ENCODE results near the gene ZDHHC17.
"Not testable (repeated sequence)": the region's sequence is repeated elsewhere in the genome, so short reads cannot be mapped to it uniquely, and the experiment has no call there.

ZDHHC17 gene

DNA sequence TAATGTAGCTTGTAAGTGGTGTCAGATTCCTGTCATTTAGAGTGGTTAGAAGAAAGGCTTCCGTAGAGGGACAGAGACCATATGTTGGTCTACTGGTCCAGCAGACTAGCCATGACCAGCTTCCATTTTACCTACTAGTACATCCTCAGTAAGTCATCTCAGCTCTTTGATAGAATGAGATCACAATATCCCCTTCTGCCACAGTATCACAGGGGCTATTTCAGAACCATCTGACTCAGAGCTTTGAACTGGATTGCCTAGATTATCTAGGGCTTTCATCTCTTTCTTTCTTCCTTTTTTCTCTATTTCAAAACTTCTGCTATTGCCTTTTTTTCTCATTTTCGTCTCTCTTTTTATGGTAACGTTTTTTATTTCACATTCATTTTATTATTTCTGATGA is 4.7 kb downstream of the ZDHHC17 start:
- DNase-seq = peak in 1 of 2 donors; percentile 6

GRCh38 chr12:76777765-76778216 is 13.9 kb downstream of the ZDHHC17 start:
- DNase-seq = peak; percentile 11 to 54

DNA sequence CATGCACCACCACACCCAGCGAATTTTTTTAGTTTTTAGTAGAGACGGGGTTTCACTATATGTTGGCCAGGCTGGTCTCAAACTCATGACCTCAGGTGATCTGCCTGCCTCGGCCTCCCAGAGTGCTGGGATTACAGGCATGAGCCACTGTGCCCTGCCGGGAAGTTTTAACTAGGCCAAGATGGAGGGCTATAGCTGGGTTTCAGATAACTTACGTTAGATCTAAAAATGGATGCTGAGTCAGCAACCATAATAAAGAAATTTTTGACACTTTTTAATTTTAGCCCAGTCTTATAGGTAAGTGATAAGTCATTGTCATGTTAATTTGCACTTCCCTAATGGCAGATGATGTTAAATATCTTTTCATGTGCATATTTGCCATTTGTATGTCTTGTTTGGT is 14.4 kb downstream of the ZDHHC17 start:
- no peak for DNase-seq

- DNase-seq = not testable (repeated sequence)
Measured at GRCh38 chr12:76779310-76779709, 15.4 kb downstream of the ZDHHC17 start.

DNA sequence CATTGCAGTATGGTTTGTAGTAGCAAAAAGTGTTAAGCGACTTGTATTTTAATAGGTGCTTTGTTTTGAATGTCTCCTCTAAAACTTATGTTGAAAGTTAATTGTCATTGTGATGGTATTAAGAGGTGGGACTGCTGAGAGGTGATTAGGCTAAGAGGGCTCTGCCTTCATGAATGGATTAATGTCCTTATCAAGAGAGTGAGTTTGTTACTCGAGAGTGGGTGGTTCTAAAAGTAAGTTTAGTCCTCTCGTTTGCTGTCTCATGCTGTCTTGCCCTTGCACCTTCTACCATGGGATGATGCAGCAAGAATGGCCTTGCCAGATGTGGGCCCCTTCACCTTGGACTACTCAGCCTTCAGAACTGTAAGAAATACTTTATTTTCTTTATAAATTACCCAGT is 17.4 kb downstream of the ZDHHC17 start:
- DNase-seq = no peak

GRCh38 chr12:76782526-76782925 is 18.6 kb downstream of the ZDHHC17 start:
- no peak for DNase-seq

DNA sequence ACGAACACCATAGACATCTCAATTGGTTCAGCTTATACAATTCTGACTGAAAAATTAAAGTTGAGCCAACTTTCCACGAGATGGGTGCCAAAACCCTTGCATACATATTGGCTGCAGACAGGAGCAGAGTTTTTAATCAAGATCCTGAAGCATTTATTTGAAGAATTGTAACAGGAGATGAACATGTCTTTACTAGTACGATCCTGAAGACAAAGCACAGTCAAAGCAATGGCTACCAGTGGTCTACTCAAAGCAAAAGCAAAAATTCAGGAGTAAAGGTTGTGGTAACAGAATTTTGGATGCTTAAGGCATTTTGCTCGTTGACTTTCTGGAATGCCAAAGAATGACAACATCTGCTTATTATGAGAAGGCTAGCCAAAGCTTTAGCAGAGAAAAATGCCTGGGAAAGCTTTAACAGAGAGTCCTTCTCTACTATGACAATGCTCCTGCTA is 20.7 kb downstream of the ZDHHC17 start:
- DNase-seq = no peak

- no peak for DNase-seq
Measured at GRCh38 chr12:76785407-76785806, 21.5 kb downstream of the ZDHHC17 start.

- no peak for DNase-seq
Measured at GRCh38 chr12:76786986-76787385, 23.1 kb downstream of the ZDHHC17 start.

- DNase-seq = no peak
Measured at GRCh38 chr12:76787689-76788088, 23.8 kb downstream of the ZDHHC17 start.

DNA sequence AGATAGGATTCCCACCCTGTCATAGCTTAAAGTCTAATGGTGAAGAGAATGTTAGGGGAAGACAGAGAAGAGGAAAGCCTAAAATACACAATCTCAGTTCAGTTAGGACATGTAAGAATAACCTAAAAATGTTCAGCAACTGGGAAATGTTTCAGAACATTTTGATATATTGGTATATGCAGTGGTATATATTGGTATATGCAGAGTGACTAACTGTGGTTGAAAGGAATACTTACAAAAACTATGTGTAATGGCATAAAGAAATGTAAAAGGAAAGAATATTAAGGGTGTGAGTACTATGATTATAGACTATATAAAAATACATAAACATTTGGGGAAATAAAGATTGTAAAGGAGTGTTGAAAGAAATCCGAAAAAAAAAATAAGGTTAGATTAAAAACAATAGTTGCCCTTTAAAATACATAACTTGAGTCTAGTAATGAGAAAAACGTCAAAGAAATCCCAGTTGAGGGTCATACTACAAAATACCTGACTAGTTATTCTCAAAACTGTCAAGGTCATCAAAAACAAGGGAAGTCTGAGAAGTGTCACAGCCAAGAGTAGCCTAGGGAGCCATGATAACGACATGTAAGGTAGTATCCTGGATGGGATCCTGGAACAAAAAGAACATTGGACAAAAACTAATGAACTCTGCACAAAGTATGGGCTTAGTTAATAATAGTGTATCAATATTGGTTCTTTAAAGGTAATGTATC is 25.6 kb downstream of the ZDHHC17 start:
- no peak for DNase-seq

DNA sequence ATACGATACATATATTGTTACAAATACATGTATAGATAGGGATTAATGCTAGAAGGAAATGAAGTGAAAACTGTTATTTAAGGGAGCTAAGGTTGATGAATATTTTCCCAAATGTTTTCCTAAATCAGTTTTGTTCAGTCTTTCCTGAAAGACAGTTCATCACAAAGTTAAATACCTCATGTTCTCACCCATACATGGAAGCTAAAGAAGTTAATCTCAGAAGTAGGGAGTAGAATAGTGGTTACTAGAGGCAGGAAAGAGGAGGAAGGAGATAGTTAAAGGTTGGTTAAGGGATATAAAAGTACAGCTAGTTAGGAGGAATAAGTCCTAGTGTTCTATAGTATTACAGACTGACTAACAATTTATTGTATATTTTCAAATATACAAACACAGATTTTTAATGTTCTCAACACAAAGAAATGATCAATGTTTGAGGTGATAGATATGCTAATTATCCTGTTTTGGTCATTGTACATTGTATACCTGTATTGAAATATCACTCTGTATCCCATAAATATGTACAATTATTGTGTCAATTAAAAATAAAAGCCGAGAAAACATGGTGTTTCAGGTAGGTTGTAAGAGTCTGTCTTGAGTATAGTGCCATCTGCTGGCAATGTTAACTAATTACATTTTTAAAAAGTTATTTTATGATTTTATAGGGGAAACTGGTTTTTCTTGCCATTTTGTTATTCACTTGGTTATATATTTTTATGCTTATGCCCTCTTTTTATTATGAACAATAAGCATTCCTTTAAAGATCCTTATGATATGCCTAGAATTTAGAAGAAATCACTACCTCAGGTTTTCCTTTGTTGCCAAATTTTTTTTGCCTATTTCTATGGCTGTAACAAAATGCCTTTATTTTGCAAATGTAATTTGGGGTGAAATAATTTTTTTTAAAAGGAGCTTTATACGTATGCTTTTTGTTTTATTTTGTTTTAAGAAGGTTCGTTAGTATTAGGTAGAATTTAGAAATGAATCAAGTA is 26.9 kb downstream of the ZDHHC17 start:
- peak in 1 of 2 donors; percentile 62 for DNase-seq

- DNase-seq = no peak
Measured at GRCh38 chr12:76792828-76793227, 28.9 kb downstream of the ZDHHC17 start.

- no peak for DNase-seq
Measured at GRCh38 chr12:76798864-76799263, 34.9 kb downstream of the ZDHHC17 start.

DNA sequence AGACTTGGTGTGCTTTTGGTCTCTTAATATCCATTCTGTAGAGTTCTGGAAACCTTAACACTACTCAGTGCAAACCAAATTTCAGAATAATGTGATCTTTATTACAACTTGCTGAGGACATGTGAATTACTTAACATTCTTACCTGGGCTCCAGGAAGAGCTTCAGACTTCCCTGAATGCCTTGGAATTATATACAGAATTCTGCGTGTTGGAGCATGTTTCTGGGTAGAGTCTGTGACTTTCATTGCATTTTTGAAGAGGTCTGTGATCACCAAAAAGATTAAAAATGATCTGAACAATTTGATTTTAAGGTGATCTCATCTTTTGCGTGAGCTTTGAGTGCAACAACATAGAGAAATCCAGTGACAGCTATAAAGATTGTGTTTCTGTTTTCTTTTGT is 35.4 kb downstream of the ZDHHC17 start:
- DNase-seq = no peak

DNA sequence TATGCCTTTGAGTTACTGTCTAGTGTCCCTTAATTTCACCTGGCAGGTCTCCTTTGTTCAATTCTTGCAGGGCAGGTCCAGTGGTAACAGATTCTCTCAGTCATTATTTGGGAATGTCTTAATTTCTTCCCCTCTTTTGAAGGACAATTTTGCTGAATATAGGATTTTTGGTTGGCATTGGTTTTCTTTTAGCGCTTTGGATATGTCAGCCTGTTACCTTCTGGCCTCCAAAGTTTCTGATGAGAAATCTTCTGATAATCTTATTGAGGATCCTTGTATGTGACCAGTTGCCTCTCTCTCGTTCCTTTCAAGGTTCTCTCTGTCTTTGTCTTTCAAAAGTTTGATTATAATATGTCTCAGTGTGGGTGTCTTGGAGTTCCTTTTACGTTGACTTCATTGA is 38.1 kb downstream of the ZDHHC17 start:
- no peak for DNase-seq

GRCh38 chr12:76804435-76804976 is 40.6 kb downstream of the ZDHHC17 start:
- no peak for DNase-seq

GRCh38 chr12:76810671-76811419 is 46.9 kb downstream of the ZDHHC17 start:
- no peak for DNase-seq

GRCh38 chr12:76811976-76812375 is 48.1 kb downstream of the ZDHHC17 start:
- no peak for DNase-seq

- DNase-seq = no peak
Measured at GRCh38 chr12:76813265-76813664, 49.4 kb downstream of the ZDHHC17 start.

GRCh38 chr12:76813972-76814371 is 50.1 kb downstream of the ZDHHC17 start:
- DNase-seq = no peak

DNA sequence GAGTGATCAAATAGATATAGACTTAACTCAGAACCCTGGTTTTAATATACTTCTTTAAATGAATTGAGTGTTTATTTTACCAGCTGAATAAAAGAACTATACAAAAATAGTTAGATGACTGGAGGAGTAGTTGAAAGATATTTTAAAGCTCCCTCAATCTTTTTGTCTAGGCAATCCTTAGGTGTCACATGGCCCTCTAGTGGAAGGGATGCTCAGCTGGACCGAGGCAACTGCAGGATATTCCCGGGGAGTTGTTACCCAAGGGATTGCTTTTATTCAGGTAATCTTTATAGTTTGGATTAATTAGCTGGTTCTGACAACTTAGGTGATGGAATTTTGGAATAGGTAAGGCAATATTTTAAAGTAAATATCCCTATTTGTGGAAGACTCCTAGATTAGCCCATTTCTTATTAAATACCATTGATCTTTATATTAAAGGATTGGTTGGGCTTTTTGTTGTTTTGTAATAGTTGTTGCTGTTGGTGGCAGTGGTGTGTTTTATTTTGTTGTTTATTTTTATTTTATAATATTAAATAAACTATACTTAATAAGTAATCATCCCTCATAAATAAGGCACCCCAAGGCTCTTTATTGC is 57.1 kb downstream of the ZDHHC17 start:
- no peak for DNase-seq

All from CD4-positive, alpha-beta T cell treated with Interleukin-4 for 1 hour (primary cell).